Right renal cortex interstitium (tissue), 3 donors: ENCODE measurements around the gene TXNRD2. TPM values are rescaled to one million over a fixed set of nuclear protein-coding genes. Genes with fewer than 3 reads are reported as not detected.

Source experiments
- DNase-seq, 3 donors: peaks; one replicate each; pipeline ENCODE4 v3.0.0-alpha.2; 2013; ENCODE audit warnings: low read depth in 3 of 3, low spot score in 2 of 3
- polyA plus RNA-seq, 3 donors: library from polyadenylated mRNA; unstranded; fragments of 120-200 nt; gene quantifications; one replicate each; pipeline ENCODE4 v1.2.1, GENCODE V29; 2013; ENCODE audit not compliant: insufficient read length in 3 of 3

The TXNRD2 gene
- polyA plus RNA-seq, 3 donors, result 20.1 to 27.5 (median 20.5) TPM

GRCh38 chr22:19980766-19981165 is 39.1 kb upstream of the TXNRD2 start:
- no peak for DNase-seq

- no peak for DNase-seq
These were observed 38.3 kb upstream of the TXNRD2 start for GRCh38 chr22:19979712-19980493.

GRCh38 chr22:19978748-19979147 is 37.1 kb upstream of the TXNRD2 start:
- DNase-seq, result no peak

- DNase-seq, result no peak
These were observed 36.0 kb upstream of the TXNRD2 start for GRCh38 chr22:19977296-19978243.

- no peak for DNase-seq
These were observed 35.1 kb upstream of the TXNRD2 start for GRCh38 chr22:19976671-19977070.

- no peak for DNase-seq
These were observed 34.1 kb upstream of the TXNRD2 start for GRCh38 chr22:19975707-19976035.

- DNase-seq, result no peak
These were observed 33.5 kb upstream of the TXNRD2 start for GRCh38 chr22:19974935-19975706.

- DNase-seq, result peak in 1 of 3 donors; percentile 70
These were observed 32.7 kb upstream of the TXNRD2 start for GRCh38 chr22:19974268-19974861.

GRCh38 chr22:19973551-19974267 is 32.1 kb upstream of the TXNRD2 start:
- DNase-seq, result no peak

- DNase-seq, result no peak
These were observed 31.3 kb upstream of the TXNRD2 start for GRCh38 chr22:19972652-19973550.

- no peak for DNase-seq
These were observed 30.6 kb upstream of the TXNRD2 start for GRCh38 chr22:19972251-19972650.

- no peak for DNase-seq
These were observed 29.9 kb upstream of the TXNRD2 start for GRCh38 chr22:19971276-19972124.

- no peak for DNase-seq
These were observed 29.1 kb upstream of the TXNRD2 start for GRCh38 chr22:19970479-19971275.

- no peak for DNase-seq
These were observed 28.4 kb upstream of the TXNRD2 start for GRCh38 chr22:19970031-19970478.

- no peak for DNase-seq
These were observed 27.7 kb upstream of the TXNRD2 start for GRCh38 chr22:19969141-19969928.

GRCh38 chr22:19968450-19968891 is 26.9 kb upstream of the TXNRD2 start:
- no peak for DNase-seq
